Mesendoderm (in vitro differentiated cells): ENCODE results near the gene CADM4. TPM values are rescaled to one million over a fixed set of nuclear protein-coding genes. Genes with fewer than 3 reads are reported as not detected.

Experiments
- DNase-seq: peaks from one replicate; pipeline ENCODE4 v3.0.0; 2013
- H2AK5ac ChIP-seq: 2 replicates; pipeline ENCODE4 v1.6.1; 2013; ENCODE audit warnings: low read length, inconsistent platforms
- H2BK120ac ChIP-seq: 2 replicates; pipeline ENCODE4 v1.6.1; 2013; ENCODE audit warnings: low read depth, mild to moderate bottlenecking, low read length, moderate library complexity, mixed read lengths
- H2BK15ac ChIP-seq: replicated peaks from 2 replicates; pipeline ENCODE4 v1.6.1; 2013; ENCODE audit warnings: low read depth, mild to moderate bottlenecking, moderate library complexity
- H2BK5ac ChIP-seq: 2 replicates; pipeline ENCODE4 v1.6.1; 2013; ENCODE audit warnings: low read length, inconsistent platforms
- H3K18ac ChIP-seq: 2 replicates; pipeline ENCODE4 v1.6.1; 2013; ENCODE audit warnings: mild to moderate bottlenecking, low read length, mixed read lengths
- H3K23ac ChIP-seq: one replicate; pipeline ENCODE4 v1.6.1; 2013; ENCODE audit warnings: low read length
- H3K27ac ChIP-seq: 2 replicates; pipeline ENCODE4 v1.5.1; 2013; ENCODE audit warnings: low read depth, mild to moderate bottlenecking, inconsistent platforms, low read length, moderate library complexity
- H3K27me3 ChIP-seq: 2 replicates; pipeline ENCODE4 v1.6.1; 2013; ENCODE audit warnings: low read length, control low read depth, mild to moderate bottlenecking, inconsistent platforms; ENCODE audit not compliant: insufficient read depth, poor library complexity
- H3K36me3 ChIP-seq: 2 replicates; pipeline ENCODE4 v1.6.1; 2013; ENCODE audit warnings: low read length, inconsistent platforms; ENCODE audit not compliant: control insufficient read depth, insufficient read depth
- H3K4ac ChIP-seq: one replicate; pipeline ENCODE4 v1.6.1; 2013; ENCODE audit warnings: low read depth, mild to moderate bottlenecking, low read length, moderate library complexity
- H3K4me1 ChIP-seq: 2 replicates; pipeline ENCODE4 v1.6.1; 2013; ENCODE audit warnings: low read depth, low read length, inconsistent platforms; ENCODE audit not compliant: control insufficient read depth
- H3K4me2 ChIP-seq: 2 replicates; pipeline ENCODE4 v1.6.1; 2013; ENCODE audit warnings: low read length
- H3K4me3 ChIP-seq: 2 replicates; pipeline ENCODE4 v1.5.1; 2013; ENCODE audit warnings: mild to moderate bottlenecking, low read length
- H3K56ac ChIP-seq: one replicate; pipeline ENCODE4 v1.6.1; 2013; ENCODE audit warnings: low read length
- H3K79me1 ChIP-seq: 2 replicates; pipeline ENCODE4 v1.6.1; 2013; ENCODE audit warnings: low read length, inconsistent platforms
- H3K79me2 ChIP-seq: 2 replicates; pipeline ENCODE4 v1.6.1; 2013; ENCODE audit warnings: mild to moderate bottlenecking, low read length; ENCODE audit not compliant: control insufficient read depth, insufficient read depth
- H3K9ac ChIP-seq: 2 replicates; pipeline ENCODE4 v1.6.1; 2013; ENCODE audit warnings: low read length, inconsistent platforms
- H4K5ac ChIP-seq: one replicate; pipeline ENCODE4 v1.6.1; 2013; ENCODE audit warnings: low read length
- H4K8ac ChIP-seq: one replicate; pipeline ENCODE4 v1.6.1; 2013; ENCODE audit warnings: low read depth, mild to moderate bottlenecking, control low read depth, low read length, moderate library complexity
- WGBS: extraction: QIAGEN DNeasy Blood & Tissue Kit; methylation state at CpG from one replicate; pipeline ENCODE4 v1.1.7; 2013; ENCODE audit warnings: low lambda C conversion rate, missing lambda C conversion rate; ENCODE audit not compliant: insufficient coverage; ENCODE audit errors: extremely low coverage; 5-methylcytosine and 5-hydroxymethylcytosine counted together
- polyA plus RNA-seq, 2 experiments: library from polyadenylated mRNA; stranded (reverse); fragments of 200-250 nt; gene quantifications; one replicate each; pipeline ENCODE4 v1.2.3, GENCODE V29; 2013

CADM4 gene, protein sequence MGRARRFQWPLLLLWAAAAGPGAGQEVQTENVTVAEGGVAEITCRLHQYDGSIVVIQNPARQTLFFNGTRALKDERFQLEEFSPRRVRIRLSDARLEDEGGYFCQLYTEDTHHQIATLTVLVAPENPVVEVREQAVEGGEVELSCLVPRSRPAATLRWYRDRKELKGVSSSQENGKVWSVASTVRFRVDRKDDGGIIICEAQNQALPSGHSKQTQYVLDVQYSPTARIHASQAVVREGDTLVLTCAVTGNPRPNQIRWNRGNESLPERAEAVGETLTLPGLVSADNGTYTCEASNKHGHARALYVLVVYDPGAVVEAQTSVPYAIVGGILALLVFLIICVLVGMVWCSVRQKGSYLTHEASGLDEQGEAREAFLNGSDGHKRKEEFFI
- 9.1 TPM for polyA plus RNA-seq (2013, experiment 1 of 2)
- 9.5 TPM for polyA plus RNA-seq (2013, experiment 2 of 2)

DNA sequence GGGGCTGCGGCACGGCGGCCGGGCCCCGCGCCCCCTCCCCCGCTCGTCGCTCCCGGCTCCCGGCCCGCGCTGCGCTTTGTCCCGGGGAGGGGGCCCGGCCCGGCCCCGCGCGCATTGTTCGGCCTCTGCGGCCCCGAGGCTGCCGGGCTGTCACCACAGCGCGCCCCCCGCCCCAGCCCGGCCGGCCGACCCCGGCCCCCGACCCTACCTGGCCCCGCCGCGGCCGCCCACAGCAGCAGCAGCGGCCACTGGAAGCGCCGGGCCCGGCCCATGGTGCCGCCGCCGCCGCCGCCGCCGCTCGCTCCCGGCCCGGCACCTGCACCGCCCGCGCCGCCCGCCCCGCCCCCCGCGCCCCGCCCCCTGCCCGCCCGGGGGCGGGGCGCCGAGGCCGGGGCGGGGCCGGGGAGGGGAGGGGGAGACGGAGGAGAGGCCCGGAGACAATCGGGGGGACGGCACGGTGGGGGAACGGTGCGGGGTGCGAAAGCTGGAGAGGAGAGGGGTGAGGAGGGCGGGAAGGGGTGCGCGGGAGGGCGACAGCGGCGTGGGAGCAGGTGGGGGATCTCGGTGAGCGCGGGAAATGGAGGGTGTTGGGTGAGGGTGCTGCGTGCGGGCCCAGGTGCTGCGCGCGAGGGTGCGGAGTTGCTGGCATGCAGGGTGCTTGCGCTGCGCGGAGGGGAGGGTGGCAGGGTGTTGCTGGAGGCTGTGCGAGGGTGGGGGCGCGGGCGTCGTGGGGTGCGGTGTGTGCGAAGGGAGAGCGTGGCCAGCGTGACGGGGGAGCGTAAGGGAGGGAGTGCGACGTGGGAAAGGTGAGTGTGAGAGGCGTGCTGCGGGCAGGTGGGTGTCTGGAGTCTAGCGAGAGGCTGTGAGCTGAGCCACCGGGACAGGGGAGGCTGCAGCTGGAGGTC is at the start of gene CADM4:
Gene CADM4 (minus strand): TSS at position 332 of the 905 bp plus-strand sequence. CDS start 60 bp downstream, at position 272.
- Histone ChIP-seq H3K36me3 (no peaks in the 10 kb centered on the region), H3K27ac (no peak within 1 kb of the TSS), H4K5ac (no peak within 1 kb of the TSS), H3K23ac (peak within 1 kb of the TSS; percentile 80), H3K56ac (peak within 1 kb of the TSS; percentile 88), H3K4me3 (peak within 1 kb of the TSS; percentile 62), H2AK5ac (no peak within 1 kb of the TSS), H4K8ac (no peak within 1 kb of the TSS), H2BK120ac (no peak within 1 kb of the TSS), H2BK15ac (no peak within 1 kb of the TSS), H3K79me2 (no peaks in the 10 kb centered on the region), H3K4ac (no peak within 1 kb of the TSS), H2BK5ac (no peak within 1 kb of the TSS), H3K18ac (peak within 1 kb of the TSS; percentile 4), H3K79me1 (no peaks in the 10 kb centered on the region), H3K9ac (peak within 1 kb of the TSS; percentile 72), H3K27me3 (peaks cover 8% of the 10 kb centered on the region), H3K4me1 (no peaks in the 10 kb centered on the region), H3K4me2 (peak within 1 kb of the TSS; percentile 86)
- no CpG with 5 or more reads among the region's 110 CpGs for WGBS
- DNase-seq = no peak

- Histone ChIP-seq H3K4ac (no peak overlapping the region), H2AK5ac (no peak overlapping the region), H3K23ac (no peak overlapping the region), H3K27ac (no peak overlapping the region), H3K27me3 (no peaks in the 10 kb centered on the region), H3K4me1 (no peaks in the 10 kb centered on the region), H2BK5ac (no peak overlapping the region), H3K79me2 (no peaks in the 10 kb centered on the region), H3K9ac (no peak overlapping the region), H3K56ac (no peak overlapping the region), H3K79me1 (no peaks in the 10 kb centered on the region), H3K36me3 (no peaks in the 10 kb centered on the region), H4K5ac (no peak overlapping the region), H3K18ac (no peak overlapping the region), H3K4me3 (no peak overlapping the region), H2BK15ac (no peak overlapping the region), H2BK120ac (no peak overlapping the region), H4K8ac (no peak overlapping the region), H3K4me2 (no peak overlapping the region)
- DNase-seq = no peak
- WGBS = no CpG with 5 or more reads among the region's 10 CpGs
Observed at GRCh38 chr19:43688059-43688701, 48.5 kb upstream of the CADM4 start.

DNA sequence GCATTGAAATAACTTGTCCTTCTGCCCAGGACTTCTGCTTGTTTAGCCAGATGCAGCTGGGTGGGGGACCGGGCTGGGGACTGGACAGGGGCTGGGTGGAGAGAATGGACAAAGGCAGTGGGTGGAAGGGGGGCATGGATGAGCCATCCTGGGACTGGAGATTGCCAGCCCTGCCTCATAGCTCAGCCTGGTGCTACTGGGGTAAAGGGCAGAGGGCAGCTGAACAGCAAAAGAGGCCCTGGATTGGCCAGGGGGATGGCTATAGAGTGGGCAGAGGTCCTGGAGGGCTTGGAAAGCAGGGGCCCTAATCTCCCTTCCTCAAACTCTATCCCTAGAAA is 48.0 kb upstream of the CADM4 start:
- Histone ChIP-seq H3K27ac (peak overlapping the region; percentile 17), H4K8ac (no peak overlapping the region), H3K27me3 (no peaks in the 10 kb centered on the region), H3K79me2 (no peaks in the 10 kb centered on the region), H4K5ac (no peak overlapping the region), H3K36me3 (no peaks in the 10 kb centered on the region), H3K4ac (no peak overlapping the region), H3K18ac (no peak overlapping the region), H2BK120ac (no peak overlapping the region), H3K56ac (no peak overlapping the region), H2AK5ac (no peak overlapping the region), H3K9ac (no peak overlapping the region), H3K4me2 (no peak overlapping the region), H3K4me3 (no peak overlapping the region), H2BK5ac (no peak overlapping the region), H3K4me1 (no peaks in the 10 kb centered on the region), H3K79me1 (no peaks in the 10 kb centered on the region), H2BK15ac (no peak overlapping the region), H3K23ac (no peak overlapping the region)
- WGBS = no CpG with 5 or more reads among the region's 1 CpG
- no peak for DNase-seq

- no peaks in the 10 kb centered on the region for H3K36me3 ChIP-seq
- H2BK120ac ChIP-seq = no peak overlapping the region
- WGBS = no CpG with 5 or more reads among the region's 1 CpG
- no peak overlapping the region for H3K4ac ChIP-seq
- H3K4me3 ChIP-seq = no peak overlapping the region
- no peak overlapping the region for H2BK15ac ChIP-seq
- no peak overlapping the region for H3K23ac ChIP-seq
- H3K79me2 ChIP-seq = no peaks in the 10 kb centered on the region
- H2BK5ac ChIP-seq = no peak overlapping the region
- no peak overlapping the region for H3K27ac ChIP-seq
- no peaks in the 10 kb centered on the region for H3K27me3 ChIP-seq
- no peak overlapping the region for H3K9ac ChIP-seq
- no peak overlapping the region for H4K5ac ChIP-seq
- no peak overlapping the region for H3K56ac ChIP-seq
- no peak overlapping the region for H3K18ac ChIP-seq
- no peaks in the 10 kb centered on the region for H3K4me1 ChIP-seq
- no peak overlapping the region for H4K8ac ChIP-seq
- H3K4me2 ChIP-seq = no peak overlapping the region
- no peak for DNase-seq
- H2AK5ac ChIP-seq = no peak overlapping the region
- no peaks in the 10 kb centered on the region for H3K79me1 ChIP-seq
Observed at GRCh38 chr19:43684326-43684725, 44.7 kb upstream of the CADM4 start.

- no peak overlapping the region for H2AK5ac ChIP-seq
- no peak overlapping the region for H3K4ac ChIP-seq
- H2BK15ac ChIP-seq = no peak overlapping the region
- no peak overlapping the region for H3K9ac ChIP-seq
- H3K56ac ChIP-seq = no peak overlapping the region
- H3K36me3 ChIP-seq = no peaks in the 10 kb centered on the region
- DNase-seq = no peak
- H4K8ac ChIP-seq = no peak overlapping the region
- no peak overlapping the region for H3K23ac ChIP-seq
- no peaks in the 10 kb centered on the region for H3K79me1 ChIP-seq
- H2BK120ac ChIP-seq = no peak overlapping the region
- H3K18ac ChIP-seq = no peak overlapping the region
- no peak overlapping the region for H3K4me2 ChIP-seq
- H3K27ac ChIP-seq = no peak overlapping the region
- no peak overlapping the region for H4K5ac ChIP-seq
- no peaks in the 10 kb centered on the region for H3K79me2 ChIP-seq
- H3K27me3 ChIP-seq = no peaks in the 10 kb centered on the region
- WGBS = no CpG with 5 or more reads among the region's 2 CpGs
- H3K4me1 ChIP-seq = no peaks in the 10 kb centered on the region
- no peak overlapping the region for H2BK5ac ChIP-seq
- no peak overlapping the region for H3K4me3 ChIP-seq
Observed at GRCh38 chr19:43683905-43684304, 44.3 kb upstream of the CADM4 start.
